Activated CD4-positive, alpha-beta T cell treated with anti-CD3 and anti-CD28 coated beads for 36 hours (primary cell): ENCODE results near the gene MAN1C1. TPM values are rescaled to one million over a fixed set of nuclear protein-coding genes. Genes with fewer than 3 reads are reported as not detected.
"Not testable (repeated sequence)": the region's sequence is repeated elsewhere in the genome, so short reads cannot be mapped to it uniquely, and the experiment has no call there.

ENCODE experiments used
- ATAC-seq: fragments of 200-7000 bp; cut with Tn5 transposase; one replicate; pipeline ENCODE4 v1.10.0; 2021; ENCODE audit warnings: mild to moderate bottlenecking, moderate library complexity
- CTCF ChIA-PET: fragments of 350-600 bp; sonication (Branson Sonifier 250); formaldehyde crosslinking; loops from one replicate; lab custom pipeline; 2021; ENCODE audit warnings: antibody characterized with exemption; lab: Charles Lee
- POLR2A ChIA-PET: fragments of 350-600 bp; sonication (Branson Sonifier 250); formaldehyde crosslinking; loops from one replicate; lab custom pipeline; 2021; ENCODE audit warnings: antibody characterized with exemption, inconsistent platforms; lab: Charles Lee
- DNase-seq: peaks from one replicate; pipeline ENCODE4 v3.0.0-alpha.2; 2020
- H3K27ac Mint-ChIP-seq: one replicate; pipeline ENCODE4 v1.8.0; 2021; ENCODE audit warnings: mixed read lengths
- H3K27me3 Mint-ChIP-seq: one replicate; pipeline ENCODE4 v1.8.0; 2021; ENCODE audit warnings: mixed read lengths
- H3K36me3 Mint-ChIP-seq: one replicate; pipeline ENCODE4 v1.8.0; 2021; ENCODE audit warnings: low read depth, mixed read lengths
- H3K4me1 Mint-ChIP-seq: one replicate; pipeline ENCODE4 v1.8.0; 2021; ENCODE audit warnings: mixed read lengths
- H3K4me3 Mint-ChIP-seq: one replicate; pipeline ENCODE4 v1.8.0; 2021; ENCODE audit warnings: mild to moderate bottlenecking, moderate library complexity, mixed read lengths
- H3K9me3 Mint-ChIP-seq: one replicate; pipeline ENCODE4 v1.8.0; 2021; ENCODE audit warnings: low read depth, mixed read lengths
- intact Hi-C, 2 experiments: fragments of 100-400 bp; cut with DNase I in 1 of 2; cut with micrococcal nuclease in 1 of 2; formaldehyde crosslinking; loops; one replicate each; pipeline versions ENCODE4 v1.14.2 to v1.15.1; 2022 to 2024; cut with DNase I, micrococcal nuclease
- total RNA-seq, 2 experiments: library from RNA; stranded (reverse); gene quantifications; one replicate each; pipeline ENCODE4 v1.2.3, GENCODE V29; 2021

MAN1C1 gene
- total RNA-seq, 2 experiments from 2014 or later: 10.0 to 10.1 TPM

- intact Hi-C loops: loop anchor here in 1 of 2 experiments (5.0 kb wide), 1 partner anchor 143 kb away; no protein-coding TSS in a partner anchor
- Mint-ChIP-seq H3K9me3 (no peaks in the 10 kb centered on the region), H3K4me1 (peaks cover 48% of the 10 kb centered on the region), H3K36me3 (peaks cover 11% of the 10 kb centered on the region), H3K4me3 (no peak overlapping the region), H3K27ac (peak overlapping the region; percentile 18), H3K27me3 (no peaks in the 10 kb centered on the region)
- DNase-seq (no peak), ATAC-seq (no peak)
- POLR2A ChIA-PET: no interaction called here
- CTCF ChIA-PET: interaction anchor here (0.9 to 1.9 kb wide), 3 partner anchors 14 to 119 kb away, joined by 3 to 5 read pairs (median 3); no protein-coding TSS in a partner anchor
These were observed 73.9 kb downstream of the MAN1C1 start for GRCh38 chr1:25690396-25690956.

GRCh38 chr1:25691211-25691610 lies 74.6 kb downstream of the MAN1C1 start:
- Mint-ChIP-seq H3K36me3 (peaks cover 11% of the 10 kb centered on the region), H3K9me3 (no peaks in the 10 kb centered on the region), H3K27ac (no peak overlapping the region), H3K4me3 (no peak overlapping the region), H3K27me3 (no peaks in the 10 kb centered on the region), H3K4me1 (peaks cover 55% of the 10 kb centered on the region)
- no peak for ATAC-seq
- DNase-seq: no peak
- ChIA-PET CTCF (interaction anchor here (0.7 to 1.9 kb wide), 2 partner anchors 80 to 118 kb away, joined by 5 read pairs; no protein-coding TSS in a partner anchor), POLR2A (no interaction called here)
- intact Hi-C loops: loop anchor here (1.0 to 5.0 kb wide), 2 partner anchors 12 to 144 kb away; no protein-coding TSS in a partner anchor

- Mint-ChIP-seq H3K4me1 (peaks cover 58% of the 10 kb centered on the region), H3K27me3 (no peaks in the 10 kb centered on the region), H3K36me3 (peaks cover 9% of the 10 kb centered on the region), H3K4me3 (no peak overlapping the region), H3K9me3 (no peaks in the 10 kb centered on the region), H3K27ac (no peak overlapping the region)
- intact Hi-C loops: loop anchor here in 1 of 2 experiments (5.0 kb wide), 1 partner anchor 145 kb away; no protein-coding TSS in a partner anchor
- ATAC-seq: peak; percentile 45
- DNase-seq: peak; percentile 52
- CTCF ChIA-PET: interaction anchor here (0.6 to 3.4 kb wide), 13 partner anchors 10 to 189 kb away, joined by 3 to 16 read pairs (median 4); no protein-coding TSS in a partner anchor
- POLR2A ChIA-PET: no interaction called here
These were observed 76.0 kb downstream of the MAN1C1 start for GRCh38 chr1:25692560-25692959.

GRCh38 chr1:25694167-25695007 lies 77.8 kb downstream of the MAN1C1 start:
- Mint-ChIP-seq H3K4me1 (peaks cover 57% of the 10 kb centered on the region), H3K4me3 (no peak overlapping the region), H3K27me3 (no peaks in the 10 kb centered on the region), H3K9me3 (no peaks in the 10 kb centered on the region), H3K27ac (peak overlapping the region; percentile 70), H3K36me3 (no peaks in the 10 kb centered on the region)
- no peak for ATAC-seq
- POLR2A ChIA-PET: interaction anchor here (0.7 to 1.0 kb wide), 2 partner anchors 18 to 94 kb away, joined by 3 to 4 read pairs; no protein-coding TSS in a partner anchor
- intact Hi-C loops: loop anchor here (5.0 kb wide), 3 partner anchors 77 to 147 kb away; partner anchors contain the start of gene MAN1C1 (in 1 of the 2)
- DNase-seq: no peak
- CTCF ChIA-PET: interaction anchor here (0.6 to 3.4 kb wide), 14 partner anchors 11 to 150 kb away, joined by 3 to 16 read pairs (median 4); no protein-coding TSS in a partner anchor

- Mint-ChIP-seq H3K9me3 (no peaks in the 10 kb centered on the region), H3K36me3 (no peaks in the 10 kb centered on the region), H3K27ac (peak overlapping the region; percentile 70), H3K4me1 (peaks cover 56% of the 10 kb centered on the region), H3K4me3 (peak overlapping the region; percentile 43), H3K27me3 (no peaks in the 10 kb centered on the region)
- ATAC-seq (no peak), DNase-seq (no peak)
- intact Hi-C loops: loop anchor here (5.0 kb wide), 2 partner anchors 78 to 102 kb away; partner anchors contain the start of gene MAN1C1 (in 1 of the 2)
- POLR2A ChIA-PET: interaction anchor here (0.7 to 1.0 kb wide), 2 partner anchors 19 to 93 kb away, joined by 3 to 4 read pairs; no protein-coding TSS in a partner anchor
- CTCF ChIA-PET: interaction anchor here (0.6 to 3.4 kb wide), 11 partner anchors 12 to 130 kb away, joined by 3 to 16 read pairs (median 4); no protein-coding TSS in a partner anchor
These were observed 78.6 kb downstream of the MAN1C1 start for GRCh38 chr1:25695090-25695770.

GRCh38 chr1:25695771-25696311 lies 79.2 kb downstream of the MAN1C1 start:
- peak overlapping the region; percentile 70 for H3K27ac Mint-ChIP-seq
- peak; percentile 57 for ATAC-seq

GRCh38 chr1:25696643-25697042 lies 80.1 kb downstream of the MAN1C1 start:
- H3K4me3 Mint-ChIP-seq, ATAC-seq, H3K9me3 Mint-ChIP-seq, DNase-seq, H3K36me3 Mint-ChIP-seq, H3K27ac Mint-ChIP-seq, POLR2A ChIA-PET, H3K27me3 Mint-ChIP-seq: not testable (repeated sequence)
- H3K4me1 Mint-ChIP-seq: peaks cover 52% of the 10 kb centered on the region
- intact Hi-C loops: loop anchor here (2.0 to 5.0 kb wide), 3 partner anchors 20 to 101 kb away; partner anchors contain the start of gene MAN1C1 (in 1 of the 2)
- CTCF ChIA-PET: interaction anchor here (0.5 to 1.7 kb wide), 7 partner anchors 15 to 194 kb away, joined by 3 to 5 read pairs (median 3); no protein-coding TSS in a partner anchor

More at GRCh38 chr1:25695771-25696311, 79.2 kb downstream of the MAN1C1 start:
- Mint-ChIP-seq H3K4me1 (peaks cover 56% of the 10 kb centered on the region), H3K36me3 (no peaks in the 10 kb centered on the region), H3K4me3 (peak overlapping the region; percentile 43), H3K9me3 (no peaks in the 10 kb centered on the region), H3K27me3 (no peaks in the 10 kb centered on the region)
- ChIA-PET CTCF (interaction anchor here (1.7 to 1.9 kb wide), 2 partner anchors 19 to 77 kb away, joined by 4 to 6 read pairs; no protein-coding TSS in a partner anchor), POLR2A (no interaction called here)
- intact Hi-C loops: loop anchor here (2.0 to 5.0 kb wide), 3 partner anchors 19 to 101 kb away; partner anchors contain the start of gene MAN1C1 (in 1 of the 2)
- DNase-seq: peak; percentile 46

- ATAC-seq (peak; percentile 42), DNase-seq (peak; percentile 31)
- H3K27me3 Mint-ChIP-seq: no peaks in the 10 kb centered on the region
- H3K4me3 Mint-ChIP-seq: no peak overlapping the region
- intact Hi-C loops: loop anchor here (2.0 to 5.0 kb wide), 3 partner anchors 21 to 100 kb away; partner anchors contain the start of gene MAN1C1 (in 1 of the 2)
- peak overlapping the region; percentile 56 for H3K27ac Mint-ChIP-seq
- ChIA-PET POLR2A (interaction anchor here (2.4 kb wide), 1 partner anchor 21 kb away, joined by 10 read pairs; no protein-coding TSS in a partner anchor), CTCF (interaction anchor here (0.5 to 1.7 kb wide), 12 partner anchors 12 to 195 kb away, joined by 3 to 6 read pairs (median 4); no protein-coding TSS in a partner anchor)
- H3K36me3 Mint-ChIP-seq: no peaks in the 10 kb centered on the region
- no peaks in the 10 kb centered on the region for H3K9me3 Mint-ChIP-seq
- H3K4me1 Mint-ChIP-seq: peaks cover 54% of the 10 kb centered on the region
These were observed 81.0 kb downstream of the MAN1C1 start for GRCh38 chr1:25697435-25698217.

- Mint-ChIP-seq H3K4me1 (peaks cover 54% of the 10 kb centered on the region), H3K9me3 (no peaks in the 10 kb centered on the region), H3K36me3 (no peaks in the 10 kb centered on the region), H3K4me3 (no peak overlapping the region), H3K27ac (peak overlapping the region; percentile 56), H3K27me3 (no peaks in the 10 kb centered on the region)
- intact Hi-C loops: loop anchor here (5.0 kb wide), 2 partner anchors 81 to 99 kb away; partner anchors contain the start of gene MAN1C1 (in 1 of the 2)
- POLR2A ChIA-PET: interaction anchor here (2.4 kb wide), 1 partner anchor 22 kb away, joined by 10 read pairs; no protein-coding TSS in a partner anchor
- CTCF ChIA-PET: interaction anchor here (0.6 to 1.7 kb wide), 8 partner anchors 12 to 95 kb away, joined by 3 to 5 read pairs (median 4); no protein-coding TSS in a partner anchor
- ATAC-seq (peak; percentile 85), DNase-seq (peak; percentile 72)
These were observed 81.7 kb downstream of the MAN1C1 start for GRCh38 chr1:25698252-25698651.
